CD4-positive, alpha-beta T cell treated with Interleukin-4 for 4 hours (primary cell): ENCODE measurements around the gene SART1.
A peak's percentile ranks its signal among the peaks of the same experiment; 100 is the strongest.

Experiments used
- DNase-seq: peaks from one replicate; pipeline ENCODE4 v3.0.0-alpha.2; 2020

The SART1 gene, protein sequence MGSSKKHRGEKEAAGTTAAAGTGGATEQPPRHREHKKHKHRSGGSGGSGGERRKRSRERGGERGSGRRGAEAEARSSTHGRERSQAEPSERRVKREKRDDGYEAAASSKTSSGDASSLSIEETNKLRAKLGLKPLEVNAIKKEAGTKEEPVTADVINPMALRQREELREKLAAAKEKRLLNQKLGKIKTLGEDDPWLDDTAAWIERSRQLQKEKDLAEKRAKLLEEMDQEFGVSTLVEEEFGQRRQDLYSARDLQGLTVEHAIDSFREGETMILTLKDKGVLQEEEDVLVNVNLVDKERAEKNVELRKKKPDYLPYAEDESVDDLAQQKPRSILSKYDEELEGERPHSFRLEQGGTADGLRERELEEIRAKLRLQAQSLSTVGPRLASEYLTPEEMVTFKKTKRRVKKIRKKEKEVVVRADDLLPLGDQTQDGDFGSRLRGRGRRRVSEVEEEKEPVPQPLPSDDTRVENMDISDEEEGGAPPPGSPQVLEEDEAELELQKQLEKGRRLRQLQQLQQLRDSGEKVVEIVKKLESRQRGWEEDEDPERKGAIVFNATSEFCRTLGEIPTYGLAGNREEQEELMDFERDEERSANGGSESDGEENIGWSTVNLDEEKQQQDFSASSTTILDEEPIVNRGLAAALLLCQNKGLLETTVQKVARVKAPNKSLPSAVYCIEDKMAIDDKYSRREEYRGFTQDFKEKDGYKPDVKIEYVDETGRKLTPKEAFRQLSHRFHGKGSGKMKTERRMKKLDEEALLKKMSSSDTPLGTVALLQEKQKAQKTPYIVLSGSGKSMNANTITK

DNA sequence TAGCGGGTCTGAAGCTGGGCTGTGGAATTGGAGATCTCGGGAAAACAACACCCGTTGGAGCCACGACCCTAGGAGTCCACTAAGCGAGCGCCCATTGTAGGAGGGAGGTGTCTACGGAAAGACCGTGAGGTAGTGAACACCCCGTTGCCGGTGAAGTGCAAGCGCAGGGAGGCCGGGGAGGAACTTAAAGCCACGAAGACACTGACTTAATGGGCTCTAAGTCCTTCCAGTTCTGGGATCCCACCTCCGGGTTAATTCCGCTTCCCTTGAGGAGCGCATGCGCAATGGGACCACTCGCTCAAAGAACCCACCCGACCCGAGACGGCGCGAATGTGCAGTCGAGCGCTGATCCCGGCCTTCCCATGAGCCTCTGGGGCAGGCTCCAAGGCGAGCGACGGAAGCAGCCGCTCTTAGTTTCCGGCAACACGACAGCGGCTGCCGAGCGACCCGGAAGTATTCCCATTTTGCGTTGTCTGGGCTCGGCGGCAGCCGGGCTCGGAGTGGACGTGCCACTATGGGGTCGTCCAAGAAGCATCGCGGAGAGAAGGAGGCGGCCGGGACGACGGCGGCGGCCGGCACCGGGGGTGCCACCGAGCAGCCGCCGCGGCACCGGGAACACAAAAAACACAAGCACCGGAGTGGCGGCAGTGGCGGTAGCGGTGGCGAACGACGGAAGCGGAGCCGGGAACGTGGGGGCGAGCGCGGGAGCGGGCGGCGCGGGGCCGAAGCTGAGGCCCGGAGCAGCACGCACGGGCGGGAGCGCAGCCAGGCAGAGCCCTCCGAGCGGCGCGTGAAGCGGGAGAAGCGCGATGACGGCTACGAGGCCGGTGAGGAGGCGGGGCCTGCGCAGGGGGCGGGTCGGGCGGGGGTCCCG, at the start of gene SART1:
Gene SART1 (plus strand): TSS at position 468 of the 874 bp plus-strand sequence. CDS start 47 bp downstream, at position 515.
- peak; percentile 97 for DNase-seq

DNA sequence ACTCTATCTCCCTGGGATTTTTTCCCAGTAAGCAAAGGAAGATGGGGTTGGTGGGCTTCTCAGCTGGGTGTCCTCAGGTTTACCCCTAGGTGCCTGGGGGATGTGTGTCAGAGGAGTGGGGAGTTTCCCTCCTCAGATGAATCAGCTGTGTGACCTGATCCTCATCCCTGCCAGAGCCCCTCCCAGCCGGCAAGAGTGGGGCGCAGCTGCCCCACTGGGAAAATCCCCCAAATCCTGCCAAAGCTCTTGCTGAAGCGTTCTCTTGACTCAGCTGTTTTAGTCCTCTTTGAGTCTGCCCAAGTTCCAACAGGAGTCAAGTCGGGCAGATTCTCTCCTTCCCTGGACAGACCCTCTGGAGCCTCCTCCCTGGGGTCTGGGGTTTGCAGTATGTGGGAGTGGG, 48.7 kb upstream of the SART1 start:
- DNase-seq, result no peak

DNA sequence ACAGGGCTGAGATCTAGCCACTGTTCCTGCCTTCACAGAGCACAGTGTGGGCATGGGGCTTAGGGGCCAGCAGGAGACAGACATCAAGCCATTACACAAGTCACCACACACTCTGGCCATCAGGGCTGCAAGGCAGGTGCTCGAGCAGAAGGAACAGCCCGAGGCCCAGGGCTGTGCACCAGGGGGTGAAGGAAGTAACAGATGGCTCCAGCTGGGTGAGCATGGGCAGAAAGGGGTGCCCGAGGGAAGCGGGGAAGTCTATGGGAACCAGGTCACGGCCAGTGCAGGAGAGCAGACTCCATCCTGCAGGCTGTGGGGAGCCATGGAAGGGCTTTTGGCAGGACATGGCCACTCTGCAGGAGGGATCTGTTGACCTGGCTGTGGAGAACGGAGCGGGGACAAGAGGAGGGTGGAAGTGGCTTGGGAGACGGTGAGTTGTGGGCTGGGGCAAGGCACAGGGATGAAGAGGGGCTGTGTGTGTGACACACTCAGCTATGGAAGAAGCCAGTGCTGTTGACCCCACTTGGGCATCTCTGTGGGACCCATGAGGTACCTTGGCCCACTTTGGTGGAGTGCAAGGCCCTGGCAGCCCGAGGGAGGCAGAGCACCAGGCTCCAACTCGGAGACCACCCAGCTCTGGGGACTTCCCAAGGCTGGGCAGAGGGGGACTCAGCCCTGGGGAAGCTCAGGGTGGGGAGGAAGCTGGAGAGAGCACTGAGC, 46.3 kb upstream of the SART1 start:
- no peak for DNase-seq

DNA sequence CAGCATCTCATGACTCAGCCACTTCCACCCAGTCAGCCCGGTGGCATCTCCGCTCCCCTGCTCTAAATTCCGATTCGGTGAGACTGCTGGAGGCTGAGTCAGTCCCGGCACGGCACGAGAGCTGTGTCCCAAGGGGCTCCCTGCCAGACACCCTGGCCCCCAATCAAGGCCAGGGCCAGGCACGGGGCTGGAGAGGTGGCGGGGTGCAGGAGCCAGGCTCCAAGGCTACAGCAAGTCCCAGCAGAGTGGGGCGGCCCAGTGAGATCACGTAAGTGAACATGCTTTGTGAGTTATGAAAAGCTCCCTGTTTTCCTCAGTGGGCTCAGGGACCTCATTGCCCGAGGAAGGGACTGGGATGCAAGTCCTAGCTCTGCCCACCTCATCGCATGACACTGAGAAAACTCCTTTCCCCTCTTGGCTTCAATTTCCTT, 45.7 kb upstream of the SART1 start:
- no peak for DNase-seq

DNA sequence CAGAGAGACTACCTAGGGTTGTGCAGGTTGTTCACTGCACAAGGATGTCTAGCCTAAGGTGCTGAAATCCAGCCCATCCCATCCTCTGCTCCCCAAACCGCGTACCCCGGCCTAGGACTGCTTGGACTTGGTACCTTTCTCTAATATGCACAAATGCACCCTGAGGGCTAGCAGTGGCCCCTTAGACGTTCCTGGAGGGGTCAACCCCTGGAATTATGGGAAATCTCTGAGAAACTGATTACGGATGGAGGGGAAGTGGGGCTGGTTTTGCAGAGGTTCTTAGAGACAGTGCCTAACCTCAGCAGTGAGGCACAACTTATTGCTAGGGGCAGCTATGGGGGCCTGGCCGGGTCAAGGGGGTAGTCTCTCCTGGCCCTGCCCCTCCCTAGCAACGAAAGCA, 45.1 kb upstream of the SART1 start:
- no peak for DNase-seq

DNA sequence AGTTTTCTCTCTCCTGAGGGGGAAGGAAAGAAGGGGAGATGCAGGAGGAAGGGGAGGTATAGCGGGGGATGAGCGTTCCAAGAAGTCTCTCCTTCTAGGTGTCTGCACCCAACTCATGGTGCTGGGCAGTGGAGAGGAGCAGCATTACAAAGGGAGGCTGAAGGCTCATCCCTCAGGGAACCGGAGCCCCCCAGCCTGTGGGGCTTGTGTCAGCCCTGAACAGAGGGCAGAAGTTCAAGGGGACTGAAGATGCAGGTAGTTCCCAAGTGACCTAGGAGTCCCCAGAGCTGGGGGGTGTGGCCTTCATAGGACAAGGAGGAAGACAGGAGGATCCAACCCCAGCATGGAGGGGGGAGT, 44.5 kb upstream of the SART1 start:
- DNase-seq, result no peak

DNA sequence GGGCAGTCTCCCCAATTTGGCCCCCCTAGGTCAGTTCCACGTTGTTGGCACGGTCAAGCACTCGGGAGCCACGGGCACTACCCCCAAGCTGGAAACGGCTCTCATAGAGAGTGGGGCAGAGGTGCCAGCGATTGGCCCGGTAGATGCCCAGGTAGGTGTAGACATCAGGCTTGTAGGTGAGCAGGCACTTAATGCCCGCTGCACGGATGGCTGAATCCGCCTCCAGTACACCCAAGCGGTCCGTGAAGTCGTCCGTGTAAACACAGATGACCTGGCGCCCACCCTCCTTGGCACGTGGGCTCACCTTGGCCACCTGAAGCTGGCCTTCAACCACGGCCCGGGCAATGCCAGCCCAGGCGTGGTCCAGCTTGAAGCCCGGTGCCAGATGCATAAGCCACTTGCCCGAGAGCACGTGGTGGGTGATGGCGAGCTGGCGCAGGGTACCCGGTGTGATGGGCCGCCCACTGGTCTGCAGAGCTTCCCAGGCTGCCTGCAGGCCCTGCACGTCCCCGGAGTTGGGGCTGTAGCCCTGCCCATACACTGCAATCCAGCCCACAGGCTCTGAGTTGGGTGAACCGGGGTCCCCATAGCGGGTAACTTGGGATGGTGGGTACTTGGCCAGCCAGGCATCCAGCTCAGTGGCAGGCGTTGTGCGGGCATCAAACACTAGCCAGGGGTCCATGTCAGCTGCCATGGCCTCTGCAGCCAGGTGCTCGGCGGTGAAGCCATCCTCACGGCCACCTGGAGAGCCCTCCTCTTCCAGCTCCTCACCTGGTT, 43.9 kb upstream of the SART1 start:
- no peak for DNase-seq

DNA sequence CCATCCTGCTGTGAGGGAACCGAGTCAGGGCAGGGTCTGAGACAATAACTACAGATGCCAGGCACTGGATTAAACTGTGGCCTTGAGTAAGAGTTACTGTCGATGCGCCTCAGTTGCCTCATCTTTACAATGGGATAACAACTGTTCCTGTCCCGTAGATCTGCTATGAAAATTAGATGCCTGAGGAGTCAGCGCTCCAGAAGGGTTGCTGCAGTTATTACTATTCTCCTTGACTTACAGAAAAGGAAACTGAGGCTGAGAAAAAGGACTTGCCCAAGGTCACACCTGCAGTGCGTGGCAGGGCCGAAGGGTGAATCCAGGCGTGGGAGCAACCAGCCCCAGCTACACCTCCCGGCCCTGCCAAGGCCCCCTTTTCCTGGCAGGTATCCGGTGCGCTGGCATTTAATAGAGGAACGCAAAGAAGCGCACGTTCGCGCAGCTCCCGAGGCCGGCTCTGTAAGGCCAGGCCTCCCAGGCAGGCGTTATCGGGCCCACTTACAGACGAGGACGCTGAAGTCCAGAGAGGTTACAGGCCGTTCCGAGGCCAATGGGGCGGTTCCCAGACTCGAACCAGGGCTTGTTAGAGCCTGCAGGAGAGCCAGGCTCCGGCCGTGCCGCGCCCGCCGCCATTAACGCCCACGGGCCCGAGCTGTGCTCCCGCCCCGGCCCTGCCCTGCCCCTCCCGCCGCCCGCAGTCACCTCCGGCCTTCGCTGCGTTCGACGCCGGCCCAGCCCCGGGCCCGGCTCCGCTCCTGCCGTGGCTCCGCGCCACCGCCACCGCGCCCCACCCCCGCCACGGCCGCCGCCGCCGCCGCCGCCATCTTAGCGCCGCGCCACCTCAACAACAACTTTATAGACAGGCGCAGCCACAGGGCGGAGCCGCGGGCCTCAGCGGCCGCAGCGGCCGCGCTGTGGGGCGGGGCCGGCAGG, 43.1 kb upstream of the SART1 start, which contains the start of gene C11orf68:
Gene C11orf68 (minus strand): TSS at position 852 of the 930 bp plus-strand sequence. CDS start 31 bp downstream, at position 821.
- DNase-seq, result peak; percentile 22

DNA sequence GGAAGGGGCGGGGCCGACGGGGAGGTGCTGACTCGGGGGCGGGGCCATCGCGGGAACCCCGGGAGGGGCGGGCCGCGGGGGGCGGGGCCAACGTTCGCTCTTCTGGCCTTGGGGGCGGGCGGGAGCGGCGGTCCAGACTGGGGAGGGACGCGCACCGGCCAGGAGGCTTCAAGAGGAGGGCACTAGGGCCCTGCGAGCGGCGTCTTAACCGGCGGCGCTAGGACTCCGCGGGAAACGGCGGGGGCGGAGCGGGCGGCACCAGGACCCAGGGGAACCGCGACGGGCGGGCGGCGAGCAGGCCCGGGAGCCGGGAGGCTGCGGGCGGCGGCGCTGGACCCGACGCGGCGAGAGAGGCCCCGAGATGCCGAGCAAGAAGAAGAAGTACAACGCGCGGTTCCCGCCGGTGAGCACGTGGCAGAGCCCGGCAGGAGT, 42.4 kb upstream of the SART1 start, which contains the start of gene DRAP1:
Gene DRAP1 (plus strand): TSS at position 286 of the 432 bp plus-strand sequence. CDS start 76 bp downstream, at position 362.
- DNase-seq, result peak; percentile 98

DNA sequence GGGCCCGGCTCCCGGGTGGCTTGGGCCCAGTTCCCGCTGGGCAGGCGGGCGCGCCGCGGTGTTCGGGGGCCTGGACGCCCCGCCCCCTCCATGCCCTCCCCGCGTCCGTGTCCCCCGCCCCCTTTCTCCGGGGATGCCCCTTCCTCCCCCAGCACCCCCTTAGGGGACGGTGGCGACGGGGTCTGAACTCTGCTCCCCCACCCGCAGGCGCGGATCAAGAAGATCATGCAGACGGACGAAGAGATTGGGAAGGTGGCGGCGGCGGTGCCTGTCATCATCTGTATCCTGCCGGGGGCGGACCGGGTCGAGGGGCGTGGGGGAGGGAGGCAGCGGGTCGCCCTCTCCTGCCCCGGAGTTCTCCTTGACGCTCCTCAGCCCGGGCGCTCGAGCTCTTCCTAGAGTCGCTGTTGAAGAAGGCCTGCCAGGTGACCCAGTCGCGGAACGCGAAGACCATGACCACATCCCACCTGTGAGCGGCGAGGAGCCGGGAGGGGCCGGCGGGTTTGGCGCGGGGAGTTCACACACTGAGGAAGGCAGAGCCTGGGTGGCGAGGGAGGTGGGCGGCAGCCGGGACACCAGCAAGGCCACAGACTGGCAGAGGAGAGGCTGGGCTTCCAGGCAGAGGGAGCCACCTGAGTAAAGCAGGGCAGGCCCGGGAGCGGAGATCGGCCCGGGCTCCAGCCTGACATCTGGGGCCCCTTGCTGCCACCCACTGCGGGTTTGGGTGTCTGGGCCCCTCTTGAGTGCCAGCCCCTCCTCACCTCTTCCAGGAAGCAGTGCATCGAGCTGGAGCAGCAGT, 41.8 kb upstream of the SART1 start:
- peak; percentile 36 for DNase-seq

DNA sequence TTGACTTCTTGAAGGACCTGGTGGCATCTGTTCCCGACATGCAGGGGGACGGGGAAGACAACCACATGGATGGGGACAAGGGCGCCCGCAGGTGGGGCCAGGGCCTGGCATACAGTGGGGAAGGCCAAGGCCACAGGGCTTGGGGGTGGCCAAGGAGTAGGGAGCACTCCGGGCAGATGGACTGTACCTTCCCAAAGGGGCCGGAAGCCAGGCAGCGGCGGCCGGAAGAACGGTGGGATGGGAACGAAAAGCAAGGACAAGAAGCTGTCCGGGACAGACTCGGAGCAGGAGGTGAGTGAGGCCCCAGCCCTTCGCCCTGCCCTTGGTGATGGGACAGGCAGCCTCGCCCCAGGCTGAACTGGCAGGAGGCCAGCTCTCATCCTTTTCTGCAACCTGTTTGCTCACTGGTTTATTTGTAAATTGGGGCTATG, 41.1 kb upstream of the SART1 start:
- no peak for DNase-seq

DNA sequence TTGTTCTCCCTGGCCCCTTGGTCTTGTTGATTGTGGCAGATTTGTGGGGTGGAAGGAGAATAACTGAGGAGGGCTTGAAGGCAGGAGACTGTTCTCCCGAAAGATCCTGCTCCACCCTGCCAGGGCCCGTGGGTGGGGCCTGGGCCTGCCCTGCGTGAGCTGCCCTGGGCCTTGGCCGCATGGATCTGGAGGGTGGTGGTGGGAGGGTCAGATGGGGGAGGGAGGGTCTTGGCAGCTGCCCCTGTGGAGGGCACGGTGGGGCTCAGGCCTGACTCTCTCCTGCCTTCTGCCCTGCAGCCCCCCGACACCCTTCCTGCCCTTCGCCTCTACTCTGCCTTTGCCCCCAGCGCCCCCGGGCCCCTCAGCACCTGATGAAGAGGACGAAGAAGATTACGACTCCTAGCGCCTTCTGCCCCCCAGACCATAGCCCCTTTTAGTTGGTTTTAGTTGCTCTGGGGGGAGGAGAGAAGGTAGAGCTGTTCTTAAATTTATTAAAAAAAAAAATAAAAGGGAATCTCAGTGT, 40.4 kb upstream of the SART1 start:
- DNase-seq, result no peak

DNA sequence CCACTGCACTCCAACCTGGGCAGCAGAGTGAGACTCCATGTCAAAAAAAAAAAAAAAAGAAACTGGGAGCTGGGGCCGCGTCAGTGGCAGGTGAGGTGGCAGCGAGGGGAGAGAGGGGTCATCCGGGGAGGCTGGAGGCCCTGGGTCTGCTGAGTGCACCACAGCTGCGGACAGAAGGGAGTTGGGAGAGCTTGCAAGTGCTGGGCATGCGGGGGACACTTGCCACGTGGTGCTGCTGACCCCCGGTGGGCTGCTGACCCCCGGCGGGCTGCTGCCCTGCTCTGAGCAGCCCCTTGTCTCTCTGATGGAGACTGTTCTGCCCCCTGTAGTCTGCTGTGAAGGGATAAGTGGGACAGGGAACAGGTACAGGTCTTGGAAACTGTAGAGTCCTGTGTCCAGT, 39.7 kb upstream of the SART1 start:
- no peak for DNase-seq

DNA sequence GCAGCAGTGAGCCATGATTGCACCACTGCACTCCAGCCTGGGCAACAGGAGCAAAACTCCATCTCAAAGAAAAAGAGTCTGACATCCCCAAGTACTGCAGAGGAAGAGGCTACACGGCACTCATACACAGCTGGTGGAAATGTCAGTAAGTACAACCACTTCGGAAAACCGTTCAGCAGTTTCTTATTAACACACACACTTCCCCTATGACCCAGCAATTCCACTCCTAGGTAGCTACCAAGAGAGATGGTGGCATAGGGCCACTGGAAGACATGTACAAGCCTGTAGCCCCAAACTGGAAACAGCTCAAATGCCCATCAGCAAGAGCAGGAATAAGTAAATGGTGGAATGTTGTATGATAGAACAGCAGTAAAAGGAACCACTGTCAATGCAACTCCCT, 39.0 kb upstream of the SART1 start:
- DNase-seq, result no peak

DNA sequence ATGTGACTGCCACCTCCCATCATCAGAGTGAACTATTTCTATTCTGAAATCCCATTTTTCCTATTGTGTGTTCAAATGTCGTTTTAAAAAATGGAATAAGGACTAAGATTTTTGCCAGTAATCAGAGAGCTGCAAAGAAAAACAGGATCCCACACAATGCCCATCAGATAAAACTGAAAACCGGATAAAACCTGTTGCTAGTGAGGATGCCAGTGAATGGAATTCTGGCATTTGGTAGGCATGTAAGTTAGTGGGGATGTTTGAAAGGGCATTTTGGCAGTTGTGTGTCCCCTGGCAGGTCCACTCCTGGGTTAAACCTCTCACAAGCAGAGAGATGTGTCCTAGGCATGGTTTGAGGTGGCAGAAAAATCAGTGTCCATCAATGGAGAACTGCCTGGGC, 36.1 kb upstream of the SART1 start:
- no peak for DNase-seq

DNA sequence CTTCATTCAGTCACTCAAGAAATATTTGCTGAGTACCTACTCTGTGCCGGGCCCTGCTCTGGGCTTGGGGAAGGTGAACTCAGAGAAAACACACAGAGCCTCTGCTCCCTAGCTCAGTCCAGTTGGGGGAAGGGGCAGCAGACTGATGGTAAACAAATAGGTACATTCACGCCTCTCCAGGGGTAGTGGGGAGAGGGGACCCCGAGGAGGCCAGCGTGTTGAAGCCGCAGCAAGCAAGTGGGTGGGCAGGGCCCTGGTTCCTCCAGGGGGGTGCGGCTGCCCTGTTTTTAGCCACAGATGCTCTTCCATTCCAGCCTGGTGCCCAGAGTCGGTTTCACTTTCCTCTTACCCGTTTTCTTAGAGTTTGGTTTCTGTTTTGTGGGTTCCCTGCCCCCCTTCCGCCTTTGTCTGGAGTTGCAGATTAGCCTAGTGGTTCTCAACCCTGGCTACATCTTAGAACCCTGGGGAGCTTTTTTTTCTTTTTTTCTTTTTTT, 33.6 kb upstream of the SART1 start:
- peak; percentile 88 for DNase-seq

DNA sequence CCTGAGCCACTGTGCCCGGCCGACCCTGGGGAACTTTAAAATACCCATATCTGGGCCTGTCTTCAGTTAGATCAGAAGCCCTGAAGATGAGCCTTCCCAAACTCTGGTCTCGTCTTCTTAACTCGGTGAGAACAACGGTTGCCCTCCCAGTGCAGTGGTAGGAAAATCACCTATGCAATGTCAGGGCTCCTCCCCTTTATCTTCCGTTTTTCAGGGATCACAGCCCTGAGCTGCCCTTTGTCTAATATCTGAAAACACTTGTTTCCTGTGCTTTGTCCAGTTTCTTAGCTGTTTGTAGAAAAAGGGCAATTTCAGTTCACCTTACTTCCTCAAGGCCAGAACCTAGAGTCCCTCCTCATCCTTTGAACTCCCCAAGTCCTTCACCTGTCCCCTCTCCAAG, 32.9 kb upstream of the SART1 start:
- no peak for DNase-seq

DNA sequence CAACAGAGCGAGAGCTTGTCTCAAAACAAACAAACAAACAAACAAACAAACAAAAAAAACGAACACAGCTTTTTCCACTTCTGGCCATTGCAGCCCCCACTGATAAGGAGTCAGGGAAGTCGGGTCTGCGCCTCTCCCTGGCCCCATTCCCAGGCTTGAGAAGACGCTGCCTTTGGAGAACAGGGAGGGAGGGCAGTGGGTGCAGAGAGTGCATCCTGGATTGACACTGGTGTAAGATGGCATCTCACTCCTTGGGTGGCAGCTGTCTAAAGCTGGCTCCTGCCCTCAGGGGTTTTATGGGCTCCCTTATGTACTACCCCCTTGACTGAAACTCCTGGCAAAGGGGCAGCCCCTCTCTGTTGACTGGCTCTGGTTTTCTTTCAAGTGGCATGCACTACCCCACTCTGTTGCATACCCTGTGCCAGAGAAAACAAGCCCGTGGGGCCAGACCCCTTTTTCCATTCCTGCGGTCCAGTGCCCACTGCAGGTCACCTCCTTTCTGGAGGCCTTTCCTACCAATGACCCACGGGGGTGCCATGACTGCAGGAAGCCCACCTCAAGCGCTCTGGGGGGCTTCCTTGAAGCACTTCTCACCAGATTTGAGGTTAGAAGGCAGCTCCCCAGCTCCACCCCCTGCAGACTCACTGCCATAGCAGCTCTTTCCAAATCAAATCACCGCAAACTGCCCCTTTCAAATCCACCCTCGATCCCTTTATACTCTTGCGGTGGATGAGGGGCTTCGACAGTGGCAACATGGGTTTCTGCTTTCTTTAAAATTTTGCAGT, 29.6 kb upstream of the SART1 start:
- no peak for DNase-seq
